ENCODE measurements around the gene TMEM272.

The TMEM272 gene

DNA sequence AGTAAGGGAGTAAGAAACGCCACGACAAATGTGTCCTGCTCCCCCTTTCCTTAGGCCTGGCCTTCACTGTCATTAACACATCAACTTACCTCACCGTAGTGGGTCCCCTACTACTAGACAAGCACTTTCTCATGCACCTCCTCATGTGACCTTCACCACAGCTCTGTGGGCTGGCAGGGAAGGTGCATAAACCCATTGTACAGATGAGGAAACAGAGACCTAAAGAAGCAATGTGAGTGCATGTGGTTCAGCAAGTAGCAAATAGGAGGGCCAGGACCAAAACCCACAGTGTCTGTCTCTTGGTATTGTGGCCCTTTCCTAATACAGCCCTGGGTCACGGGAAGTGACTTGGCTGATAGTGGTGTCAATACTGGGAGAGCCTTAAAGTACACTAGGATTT, 22.1 kb upstream of the TMEM272 start:
- Mint-ChIP-seq H3K4me3 (no peak overlapping the region), H3K4me1 (ENCODE audit: low read depth) (no peaks in the 10 kb centered on the region), H3K36me3 (ENCODE audit: low read depth) (no peaks in the 10 kb centered on the region), H3K27ac (no peak overlapping the region), H3K27me3 (peaks cover 3% of the 10 kb centered on the region), H3K9me3 (no peaks in the 10 kb centered on the region)
- intact Hi-C loops (cut with micrococcal nuclease), result no loop called here

DNA sequence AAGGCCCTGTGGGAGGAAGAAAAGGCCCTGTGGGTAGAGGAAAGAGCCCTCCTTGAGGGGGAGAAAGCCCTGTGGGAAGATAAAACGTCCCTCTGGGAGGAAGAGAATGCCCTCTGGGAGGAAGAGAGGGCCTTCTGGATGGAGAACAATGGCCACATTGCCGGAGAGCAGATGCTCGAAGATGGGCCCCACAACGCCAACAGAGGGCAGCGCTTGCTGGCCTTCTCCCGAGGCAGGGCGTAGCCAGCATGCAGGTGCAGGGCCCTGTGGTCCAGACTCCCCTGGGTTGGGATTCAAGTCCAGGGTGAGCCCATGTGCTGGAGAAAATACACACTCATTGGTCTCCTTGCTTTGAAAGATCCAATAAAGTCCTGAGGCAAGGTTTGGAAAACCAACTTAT, 20.9 kb upstream of the TMEM272 start:
- Mint-ChIP-seq H3K4me1 (ENCODE audit: low read depth) (no peaks in the 10 kb centered on the region), H3K27me3 (peaks cover 3% of the 10 kb centered on the region), H3K36me3 (ENCODE audit: low read depth) (no peaks in the 10 kb centered on the region), H3K4me3 (no peak overlapping the region), H3K9me3 (no peaks in the 10 kb centered on the region), H3K27ac (no peak overlapping the region)
- intact Hi-C loops (cut with micrococcal nuclease), result no loop called here

DNA sequence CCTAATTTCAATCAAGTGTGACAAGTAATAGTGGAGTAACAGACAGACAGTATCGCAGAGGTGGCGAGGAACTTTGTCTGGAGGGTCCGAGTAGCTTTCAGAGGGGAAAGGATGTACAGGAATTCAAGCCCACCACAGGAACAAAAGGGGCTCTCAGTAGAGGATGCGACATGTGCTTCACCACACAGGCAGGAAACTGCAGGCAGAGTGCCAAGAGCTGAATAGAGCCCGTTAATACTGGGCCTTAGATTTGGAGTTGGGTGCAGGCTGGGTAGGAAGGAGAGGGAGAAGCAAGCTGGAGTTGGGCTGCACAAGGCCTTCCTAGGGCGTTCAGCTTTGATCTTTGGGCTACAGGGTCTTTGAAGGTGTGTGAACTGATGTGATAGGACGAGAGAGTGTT, 18.0 kb upstream of the TMEM272 start:
- H3K27me3 Mint-ChIP-seq, result peaks cover 3% of the 10 kb centered on the region
- no peaks in the 10 kb centered on the region for H3K9me3 Mint-ChIP-seq
- no peak overlapping the region for H3K4me3 Mint-ChIP-seq
- H3K27ac Mint-ChIP-seq, result no peak overlapping the region
- intact Hi-C loops (cut with micrococcal nuclease), result no loop called here
- H3K4me1 Mint-ChIP-seq (ENCODE audit: low read depth), result no peaks in the 10 kb centered on the region
- H3K36me3 Mint-ChIP-seq (ENCODE audit: low read depth), result no peaks in the 10 kb centered on the region

DNA sequence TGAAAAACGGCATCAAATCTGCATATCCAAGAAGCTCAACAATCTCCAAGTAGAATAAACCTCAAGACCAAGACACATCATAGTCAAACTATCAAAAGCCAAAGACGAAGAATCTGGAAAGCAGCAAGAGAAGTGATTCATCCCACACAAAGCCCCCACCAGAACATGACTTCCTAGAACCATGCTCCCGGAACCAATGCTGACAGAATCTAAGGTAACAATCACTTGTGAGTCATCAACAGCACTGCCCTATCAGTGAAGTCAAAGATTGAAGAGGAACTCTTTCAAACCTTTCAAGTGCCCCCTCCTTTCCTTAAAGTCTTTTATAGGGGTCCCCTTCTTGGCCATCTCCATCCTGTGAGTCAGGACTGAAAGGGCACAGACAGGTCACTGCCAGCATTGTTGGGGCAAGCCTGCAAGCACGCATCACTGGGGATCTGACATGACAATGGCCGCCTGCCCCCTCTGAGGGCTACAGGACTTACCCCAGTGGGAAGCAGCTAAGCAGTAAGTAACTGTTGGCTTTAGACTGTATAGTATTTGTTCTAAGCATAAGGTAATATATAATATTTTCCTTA, 16.8 kb upstream of the TMEM272 start, which contains the start of gene CCDC70:
Gene CCDC70, plus strand, starts transcription at position 247 of the 578 bp plus-strand sequence. CDS start 3,443 bp downstream, outside the sequence.
- Mint-ChIP-seq H3K27me3 (peaks cover 3% of the 10 kb centered on the region), H3K4me3 (no peak within 1 kb of the TSS), H3K4me1 (ENCODE audit: low read depth) (no peaks in the 10 kb centered on the region), H3K9me3 (no peaks in the 10 kb centered on the region), H3K36me3 (ENCODE audit: low read depth) (no peaks in the 10 kb centered on the region), H3K27ac (no peak within 1 kb of the TSS)
- intact Hi-C loops (cut with micrococcal nuclease), result no loop called here

DNA sequence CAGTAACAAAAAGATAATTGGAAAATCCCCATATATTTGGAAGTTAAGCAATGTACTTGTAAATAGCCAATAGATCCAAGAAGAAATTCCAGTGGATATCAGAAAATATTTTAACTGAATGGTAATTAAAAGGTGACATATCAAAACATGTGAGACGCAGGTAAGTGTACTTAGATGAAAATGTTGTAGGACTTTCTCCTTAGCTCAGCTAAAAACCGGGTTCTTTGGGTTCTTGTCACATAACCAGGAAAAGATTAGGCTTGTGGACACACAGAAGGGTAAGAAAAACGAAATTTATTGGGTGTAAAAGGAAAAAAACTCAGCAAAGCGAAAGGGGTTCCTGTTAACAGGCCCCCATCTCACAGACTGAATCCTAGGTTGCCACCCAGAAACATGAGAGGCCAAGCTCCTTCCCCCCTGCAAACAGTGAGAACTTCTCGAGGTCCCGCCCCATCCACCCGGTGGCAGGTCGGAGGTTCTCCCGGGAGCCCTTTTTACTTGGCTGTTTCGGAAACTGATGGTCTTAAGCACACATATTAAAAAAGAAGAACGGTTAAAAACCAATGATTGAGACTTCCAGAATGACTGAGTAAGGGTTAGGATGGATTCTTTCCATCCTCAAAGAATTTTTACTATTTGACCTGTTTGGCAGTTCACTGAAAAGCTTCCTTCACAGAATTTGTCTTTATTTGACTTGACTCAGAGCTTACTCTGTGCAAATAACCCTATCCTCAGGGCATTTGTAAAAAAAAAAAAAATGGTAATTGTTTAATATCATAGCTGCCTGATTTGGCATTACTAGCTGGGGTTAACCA, 13.7 kb upstream of the TMEM272 start:
- Mint-ChIP-seq H3K4me1 (ENCODE audit: low read depth) (no peaks in the 10 kb centered on the region), H3K4me3 (no peak overlapping the region), H3K9me3 (no peaks in the 10 kb centered on the region), H3K27me3 (peaks cover 3% of the 10 kb centered on the region), H3K36me3 (ENCODE audit: low read depth) (no peaks in the 10 kb centered on the region), H3K27ac (no peak overlapping the region)
- intact Hi-C loops (cut with micrococcal nuclease), result no loop called here

DNA sequence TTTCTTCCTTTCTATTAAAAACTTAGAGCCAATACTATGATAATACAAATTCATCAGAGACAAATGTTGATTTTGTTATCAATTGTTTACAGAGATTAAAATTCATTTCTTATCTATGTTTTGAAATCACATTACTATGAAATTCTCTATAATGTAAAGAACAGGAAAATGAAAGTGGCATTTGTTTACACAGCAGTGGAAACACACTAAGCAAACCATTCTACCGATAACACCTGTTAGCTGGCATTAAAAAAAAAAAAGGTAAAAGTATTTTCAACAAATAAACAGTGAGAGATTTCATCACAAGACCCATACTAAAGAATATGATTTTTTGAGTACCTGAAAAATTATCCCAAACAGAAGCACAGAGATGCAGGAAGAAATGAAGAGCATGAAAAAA, 12.0 kb upstream of the TMEM272 start:
- Mint-ChIP-seq H3K27ac (no peak overlapping the region), H3K27me3 (no peaks in the 10 kb centered on the region), H3K4me3 (no peak overlapping the region), H3K36me3 (ENCODE audit: low read depth) (no peaks in the 10 kb centered on the region), H3K4me1 (ENCODE audit: low read depth) (no peaks in the 10 kb centered on the region), H3K9me3 (no peaks in the 10 kb centered on the region)
- intact Hi-C loops (cut with micrococcal nuclease), result no loop called here

DNA sequence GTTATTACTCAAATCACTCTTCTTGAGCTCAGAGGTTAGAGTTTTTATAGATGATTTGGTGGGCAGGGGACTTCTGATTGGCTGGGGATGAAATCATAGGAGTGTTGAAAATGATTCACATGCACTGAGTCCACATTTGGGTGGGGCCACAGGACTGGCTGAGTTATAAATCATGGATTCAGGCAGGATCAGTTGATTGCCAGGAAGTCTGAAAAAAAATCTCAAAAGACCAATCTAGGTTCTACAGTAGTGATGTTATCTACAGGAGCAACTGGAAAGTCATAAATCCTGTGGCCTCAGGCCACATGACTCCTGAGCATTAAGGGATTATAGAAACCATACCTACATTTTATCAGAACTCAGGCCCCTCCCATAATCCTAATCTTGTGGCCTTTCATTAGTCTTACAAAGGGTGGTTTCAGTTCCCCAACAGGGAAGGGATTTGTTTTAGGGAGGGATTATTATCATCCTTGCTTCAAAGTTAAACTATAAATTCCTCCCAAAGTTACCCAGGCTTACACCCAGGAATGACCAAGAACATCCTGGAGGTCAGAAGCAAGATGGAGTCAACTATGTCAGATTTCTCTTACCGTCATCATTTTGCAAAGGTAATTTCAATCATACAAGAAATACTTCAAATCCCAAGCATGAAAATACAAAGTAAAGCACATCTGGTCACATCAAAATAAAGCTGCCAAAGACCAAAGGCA, 11.2 kb upstream of the TMEM272 start:
- intact Hi-C loops (cut with micrococcal nuclease), result no loop called here
- no peaks in the 10 kb centered on the region for H3K9me3 Mint-ChIP-seq
- no peaks in the 10 kb centered on the region for H3K36me3 Mint-ChIP-seq (ENCODE audit: low read depth)
- H3K4me1 Mint-ChIP-seq (ENCODE audit: low read depth), result peaks cover 2% of the 10 kb centered on the region
- no peak overlapping the region for H3K27ac Mint-ChIP-seq
- H3K27me3 Mint-ChIP-seq, result no peaks in the 10 kb centered on the region
- H3K4me3 Mint-ChIP-seq, result no peak overlapping the region

DNA sequence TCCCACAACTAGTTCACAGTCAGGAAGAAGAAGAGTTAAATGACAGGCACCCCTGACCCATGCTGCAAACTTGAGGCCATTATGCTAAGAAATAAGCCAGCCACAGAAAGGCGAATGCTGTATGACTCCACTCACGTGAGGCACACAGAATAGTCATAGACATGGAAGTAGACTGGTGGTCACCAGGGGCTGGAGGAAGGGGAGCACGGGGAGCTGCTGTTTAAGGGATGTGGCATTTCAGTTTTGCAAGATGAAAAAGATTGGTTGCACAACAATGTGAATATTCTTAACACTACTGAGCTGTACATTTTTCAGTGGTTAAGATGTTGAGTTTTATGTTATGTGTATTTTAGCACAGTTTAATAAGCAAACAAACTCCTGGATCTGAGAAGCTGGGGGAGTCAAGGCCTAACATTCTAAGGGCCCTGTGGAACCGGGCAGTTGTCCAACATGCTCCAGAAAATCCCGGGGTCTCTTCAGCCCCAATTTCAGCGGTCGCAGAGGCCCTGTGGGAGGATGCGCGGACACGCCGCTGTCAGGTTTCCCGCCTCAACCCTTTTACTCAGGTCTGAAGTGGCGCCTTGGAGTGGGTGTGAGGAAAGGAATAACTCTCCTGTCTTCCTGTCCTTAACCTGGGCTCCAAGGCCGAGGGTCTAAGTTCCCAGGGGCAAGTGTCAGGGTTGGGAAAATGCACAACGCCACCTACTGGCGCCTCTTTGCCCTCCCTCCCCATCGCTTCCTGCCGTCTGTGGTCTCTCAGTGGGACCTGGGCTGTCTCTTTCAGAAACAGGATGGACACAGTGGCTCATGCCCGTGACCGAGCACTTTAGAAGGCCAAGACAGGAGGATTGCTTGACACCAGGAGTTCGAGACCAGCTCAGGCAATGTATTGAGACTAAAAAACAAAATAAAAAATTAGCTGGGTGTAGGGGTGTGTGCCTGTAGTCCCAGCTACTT, 4.4 kb upstream of the TMEM272 start:
- Mint-ChIP-seq H3K27me3 (peaks cover 7% of the 10 kb centered on the region), H3K4me1 (ENCODE audit: low read depth) (peaks cover 22% of the 10 kb centered on the region), H3K4me3 (no peak overlapping the region), H3K9me3 (no peaks in the 10 kb centered on the region), H3K36me3 (ENCODE audit: low read depth) (no peaks in the 10 kb centered on the region), H3K27ac (no peak overlapping the region)
- intact Hi-C loops (cut with micrococcal nuclease), result loop anchor here (5.0 kb wide), 1 partner anchor 278 kb away; the partner anchor contains the start of gene NEK5

DNA sequence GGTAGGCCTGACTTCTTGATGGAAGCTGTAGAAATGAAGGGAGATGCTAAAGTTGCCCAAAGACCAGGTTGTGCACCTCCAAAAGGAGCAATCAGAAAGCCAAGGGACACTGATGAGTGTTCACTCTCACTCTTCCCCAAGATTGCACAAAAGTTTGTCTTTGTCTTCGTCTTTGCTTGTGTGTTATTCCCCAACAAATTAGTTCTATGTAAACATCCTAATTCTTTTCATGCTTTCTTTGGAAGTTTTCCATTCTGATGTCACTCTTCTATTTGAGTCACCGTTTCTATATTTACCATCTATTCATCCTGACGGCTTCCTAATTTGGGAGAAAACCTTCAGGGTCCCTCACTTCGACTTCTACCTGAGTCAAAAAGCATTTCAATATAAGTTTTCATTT, 3.7 kb upstream of the TMEM272 start:
- intact Hi-C loops (cut with micrococcal nuclease), result loop anchor here (5.0 kb wide), 1 partner anchor 279 kb away; the partner anchor contains the start of gene NEK5
- Mint-ChIP-seq H3K27me3 (peaks cover 9% of the 10 kb centered on the region), H3K4me1 (ENCODE audit: low read depth) (peaks cover 22% of the 10 kb centered on the region), H3K4me3 (no peak overlapping the region), H3K27ac (no peak overlapping the region), H3K36me3 (ENCODE audit: low read depth) (no peaks in the 10 kb centered on the region), H3K9me3 (no peaks in the 10 kb centered on the region)

DNA sequence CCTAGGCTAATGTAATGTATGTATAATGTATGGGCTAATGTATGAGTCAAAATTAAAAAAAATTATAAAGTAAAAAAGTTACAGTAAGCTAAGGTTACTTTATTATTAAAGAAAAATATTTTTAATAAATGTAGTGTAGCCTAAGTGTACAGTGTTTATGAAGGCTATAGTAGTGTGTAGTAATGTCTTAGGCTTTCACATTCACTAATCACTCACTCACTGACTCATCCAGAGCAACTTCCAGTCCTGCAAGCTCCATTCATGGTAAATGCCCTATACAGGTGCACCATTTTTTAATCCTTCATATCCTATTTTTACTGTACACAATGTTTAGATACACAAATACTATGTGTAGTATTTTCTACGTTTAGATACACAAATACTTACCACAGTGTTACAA, 1.8 kb upstream of the TMEM272 start:
- H3K4me3 Mint-ChIP-seq, result no peak overlapping the region
- H3K27ac Mint-ChIP-seq, result no peak overlapping the region
- H3K9me3 Mint-ChIP-seq, result no peaks in the 10 kb centered on the region
- no peaks in the 10 kb centered on the region for H3K36me3 Mint-ChIP-seq (ENCODE audit: low read depth)
- H3K4me1 Mint-ChIP-seq (ENCODE audit: low read depth), result peaks cover 22% of the 10 kb centered on the region
- peaks cover 9% of the 10 kb centered on the region for H3K27me3 Mint-ChIP-seq
- intact Hi-C loops (cut with micrococcal nuclease), result loop anchor here (5.0 kb wide), 1 partner anchor 281 kb away; the partner anchor contains the start of gene NEK5

DNA sequence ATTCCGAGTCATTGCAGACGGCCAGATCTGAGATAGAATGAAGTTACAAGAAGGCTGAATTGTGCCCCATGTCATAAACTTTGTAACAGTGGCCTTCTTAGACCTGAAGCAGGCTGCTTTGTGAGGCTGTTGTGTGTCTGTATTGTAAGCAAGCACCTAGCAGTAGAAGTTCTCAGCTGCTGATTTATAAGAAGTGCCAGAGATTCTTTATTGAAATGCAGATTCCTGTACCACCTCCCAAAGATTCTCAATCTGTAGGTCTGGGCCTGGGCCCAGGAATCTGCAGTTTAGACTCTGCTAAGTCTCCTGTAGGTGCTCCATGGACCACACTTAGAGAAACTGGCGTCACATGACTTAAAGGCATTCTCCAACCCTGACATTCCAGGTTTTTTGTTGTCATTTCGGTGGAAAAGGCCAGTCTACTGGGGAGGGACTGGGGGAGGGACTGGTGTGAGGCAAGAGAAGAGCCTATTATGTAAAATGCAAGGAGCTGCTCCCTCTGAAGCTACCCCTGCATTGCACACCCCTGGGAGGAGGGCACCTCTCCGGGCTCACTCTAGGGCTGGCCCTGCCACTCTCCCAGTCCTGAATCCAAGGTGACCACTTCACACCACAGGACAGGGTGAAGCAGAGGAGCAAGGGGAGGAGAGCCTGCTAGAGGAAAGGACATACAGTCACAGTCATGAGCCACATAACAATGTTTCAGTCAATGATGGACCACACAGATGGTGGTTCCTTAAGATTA, 769 bp upstream of the TMEM272 start:
- H3K4me3 Mint-ChIP-seq, result no peak overlapping the region
- no peaks in the 10 kb centered on the region for H3K9me3 Mint-ChIP-seq
- peaks cover 17% of the 10 kb centered on the region for H3K4me1 Mint-ChIP-seq (ENCODE audit: low read depth)
- no peak overlapping the region for H3K27ac Mint-ChIP-seq
- H3K27me3 Mint-ChIP-seq, result peaks cover 9% of the 10 kb centered on the region
- intact Hi-C loops (cut with micrococcal nuclease), result loop anchor here (5.0 kb wide), 1 partner anchor 282 kb away; the partner anchor contains the start of gene NEK5
- no peaks in the 10 kb centered on the region for H3K36me3 Mint-ChIP-seq (ENCODE audit: low read depth)

DNA sequence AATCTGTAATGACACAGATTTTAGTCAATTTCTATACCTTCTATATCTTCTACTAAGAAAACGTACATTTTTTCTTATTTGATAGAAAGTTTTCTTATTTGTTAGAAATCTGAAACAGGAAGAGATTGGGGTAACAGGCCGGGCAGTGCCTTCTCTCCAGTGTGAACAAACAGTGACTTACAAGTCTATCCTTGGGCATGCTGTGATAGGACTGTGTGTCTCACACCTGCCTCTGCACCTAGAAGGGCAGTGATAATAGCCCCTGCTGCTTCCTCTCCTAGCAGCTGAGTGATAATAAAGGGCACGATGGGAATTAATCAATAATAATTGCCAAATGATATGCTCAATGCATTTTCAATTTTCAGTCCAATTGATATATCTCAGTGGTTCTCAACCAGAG, 1.4 kb downstream of the TMEM272 start:
- Mint-ChIP-seq H3K4me3 (no peak overlapping the region), H3K27me3 (peaks cover 10% of the 10 kb centered on the region), H3K27ac (no peak overlapping the region), H3K36me3 (ENCODE audit: low read depth) (no peaks in the 10 kb centered on the region), H3K9me3 (no peaks in the 10 kb centered on the region), H3K4me1 (ENCODE audit: low read depth) (peaks cover 10% of the 10 kb centered on the region)
- intact Hi-C loops (cut with micrococcal nuclease), result no loop called here

DNA sequence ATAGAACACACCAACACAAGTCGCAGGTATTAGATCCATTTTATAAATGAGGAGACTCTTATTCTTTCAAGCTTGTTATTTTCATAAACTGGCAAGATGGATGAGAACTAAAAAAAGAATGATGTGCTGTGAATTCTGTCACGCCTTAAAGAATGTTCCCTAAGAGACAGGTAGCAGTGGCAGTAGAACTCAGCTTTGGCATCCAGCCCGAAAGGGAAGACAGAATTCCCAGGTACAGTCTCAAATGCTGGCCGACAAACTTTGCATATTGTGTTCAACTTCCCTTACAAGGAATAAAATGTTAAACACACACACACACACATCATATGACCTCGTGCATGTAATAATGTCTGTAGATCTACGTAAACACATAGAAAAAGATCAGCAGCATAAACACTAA, 3.2 kb downstream of the TMEM272 start:
- intact Hi-C loops (cut with micrococcal nuclease), result no loop called here
- H3K27me3 Mint-ChIP-seq, result peaks cover 10% of the 10 kb centered on the region
- no peak overlapping the region for H3K27ac Mint-ChIP-seq
- H3K9me3 Mint-ChIP-seq, result no peaks in the 10 kb centered on the region
- H3K4me1 Mint-ChIP-seq (ENCODE audit: low read depth), result peaks cover 14% of the 10 kb centered on the region
- no peaks in the 10 kb centered on the region for H3K36me3 Mint-ChIP-seq (ENCODE audit: low read depth)
- no peak overlapping the region for H3K4me3 Mint-ChIP-seq
